HEK293 (cell line): ENCODE results near the gene WDR17.

Source experiments
- CTCF ChIA-PET: fragments of 350-600 bp; formaldehyde crosslinking; extraction: SDS; loops from one replicate; lab custom pipeline; 2021; ENCODE audit warnings: antibody characterized with exemption; lab: Yijun Ruan, JAX
- POLR2A ChIA-PET: fragments of 300-600 bp; formaldehyde crosslinking; extraction: SDS; loops from one replicate; lab custom pipeline; 2020; ENCODE audit warnings: antibody characterized with exemption, inconsistent platforms; lab: Yijun Ruan, JAX
- H3K27ac ChIP-seq: fragments of 200-500 bp; sonication (Bioruptor generic); 2 replicates; pipeline ENCODE4 v1.5.1; 2014; ENCODE audit warnings: low read depth, low read length, control low read depth, inconsistent platforms; ENCODE audit errors: extremely low read depth
- H3K36me3 ChIP-seq, 2 experiments: fragments of 200-500 bp in 1 of 2; sonication (Bioruptor generic) in 1 of 2; 1 replicate in 1 of 2; 2 replicates in 1 of 2; pipeline ENCODE4 v1.5.1; 2014 to 2017; ENCODE audit warnings: inconsistent platforms in 2 of 2, low read length in 2 of 2; ENCODE audit not compliant: control insufficient read depth in 2 of 2, insufficient read depth in 1 of 2
- H3K4me1 ChIP-seq: fragments of 200-500 bp; sonication (Bioruptor generic); 2 replicates; pipeline ENCODE4 v1.5.1; 2014; ENCODE audit warnings: mild to moderate bottlenecking, low read length, inconsistent platforms; ENCODE audit not compliant: control insufficient read depth, insufficient read depth
- H3K4me3 ChIP-seq: 2 replicates; pipeline ENCODE4 v1.5.1; 2011; ENCODE audit warnings: low read depth, mild to moderate bottlenecking, control low read depth, low read length, moderate library complexity
- H3K9me3 ChIP-seq: fragments of 200-500 bp; sonication (Bioruptor generic); 2 replicates; pipeline ENCODE4 v1.5.1; 2014; ENCODE audit warnings: low read depth, low read length, inconsistent platforms; ENCODE audit not compliant: control insufficient read depth, insufficient read depth
- BCL11B ChIP-seq: fragments of 450-650 bp; formaldehyde crosslinking; IDR thresholded peaks from 2 replicates; pipeline ENCODE4 v1.5.1; 2016; ENCODE audit warnings: low read depth, missing biosample characterization, missing genetic modification characterization
- HOXA7 ChIP-seq: sonication (generic); formaldehyde crosslinking; IDR thresholded peaks from 2 replicates; pipeline ENCODE4 v1.8.1; 2022; ENCODE audit warnings: missing genetic modification reagents, borderline replicate concordance
- IKZF3 ChIP-seq: fragments of 450-650 bp; IDR thresholded peaks from 2 replicates; pipeline ENCODE4 v1.5.0; 2018; ENCODE audit warnings: missing biosample characterization, mild to moderate bottlenecking, missing genetic modification characterization, moderate library complexity
- KLF1 ChIP-seq: fragments of 450-650 bp; formaldehyde crosslinking; IDR thresholded peaks from 2 replicates; pipeline ENCODE4 v1.5.1; 2016; ENCODE audit warnings: missing biosample characterization, missing genetic modification characterization
- SCRT1 ChIP-seq: fragments of 450-650 bp; formaldehyde crosslinking; IDR thresholded peaks from 2 replicates; pipeline ENCODE4 v1.5.1; 2016; ENCODE audit warnings: missing biosample characterization, missing genetic modification characterization, borderline replicate concordance
- SP2 ChIP-seq: fragments of 450-650 bp; formaldehyde crosslinking; IDR thresholded peaks from 2 replicates; pipeline ENCODE4 v1.5.1; 2016; ENCODE audit warnings: missing biosample characterization, missing genetic modification characterization
- TRIM28 ChIP-seq: IDR thresholded peaks from 2 replicates; pipeline ENCODE4 v1.6.1; 2011; ENCODE audit warnings: low read length, control low read depth, borderline replicate concordance
- ZBTB17 ChIP-seq: fragments of 450-650 bp; formaldehyde crosslinking; IDR thresholded peaks from 2 replicates; pipeline ENCODE4 v1.5.1; 2016; ENCODE audit warnings: missing biosample characterization, missing genetic modification characterization
- ZBTB7A ChIP-seq: fragments of 450-650 bp; formaldehyde crosslinking; IDR thresholded peaks from 2 replicates; pipeline ENCODE4 v1.5.1; 2016; ENCODE audit warnings: low read depth, missing biosample characterization, missing genetic modification characterization
- ZFHX2 ChIP-seq: fragments of 450-650 bp; formaldehyde crosslinking; conservative IDR thresholded peaks from 2 replicates; pipeline ENCODE4 v1.5.1; 2016; ENCODE audit warnings: missing biosample characterization, missing genetic modification characterization
- ZNF112 ChIP-seq: fragments of 450-650 bp; formaldehyde crosslinking; IDR thresholded peaks from 2 replicates; pipeline ENCODE4 v1.5.0; 2017; ENCODE audit warnings: missing biosample characterization, missing genetic modification characterization
- ZNF211 ChIP-seq: fragments of 450-650 bp; formaldehyde crosslinking; IDR thresholded peaks from 2 replicates; pipeline ENCODE4 v1.5.1; 2016; ENCODE audit warnings: low read depth, missing biosample characterization, missing genetic modification characterization
- ZNF311 ChIP-seq: fragments of 450-650 bp; formaldehyde crosslinking; IDR thresholded peaks from 2 replicates; pipeline ENCODE4 v1.5.1; 2017; ENCODE audit warnings: missing biosample characterization, missing genetic modification characterization, borderline replicate concordance
- ZNF335 ChIP-seq: fragments of 450-650 bp; formaldehyde crosslinking; conservative IDR thresholded peaks from 2 replicates; pipeline ENCODE4 v1.5.1; 2016; ENCODE audit warnings: missing biosample characterization, missing genetic modification characterization
- ZNF404 ChIP-seq: fragments of 450-650 bp; formaldehyde crosslinking; IDR thresholded peaks from 2 replicates; pipeline ENCODE4 v1.5.1; 2017; ENCODE audit warnings: missing biosample characterization, missing genetic modification characterization
- TF ChIP-seq, protein P1 (sequence below): fragments of 450-650 bp; formaldehyde crosslinking; IDR thresholded peaks from 2 replicates; pipeline ENCODE4 v1.5.1; 2016; ENCODE audit warnings: missing biosample characterization, missing genetic modification characterization
- TF ChIP-seq, protein P2 (sequence below): fragments of 450-650 bp; formaldehyde crosslinking; IDR thresholded peaks from 2 replicates; pipeline ENCODE4 v1.5.1; 2016; ENCODE audit warnings: missing biosample characterization, missing genetic modification characterization, low read depth
- TF ChIP-seq, protein P3 (sequence below): fragments of 450-650 bp; formaldehyde crosslinking; IDR thresholded peaks from 2 replicates; pipeline ENCODE4 v1.5.1; 2016; ENCODE audit warnings: missing biosample characterization, missing genetic modification characterization
- TF ChIP-seq, protein P4 (sequence below): sonication (generic); formaldehyde crosslinking; IDR thresholded peaks from 2 replicates; pipeline ENCODE4 v1.8.1; 2022; ENCODE audit warnings: mild to moderate bottlenecking, moderate library complexity, missing genetic modification reagents
- TF ChIP-seq, protein P5 (sequence below): fragments of 450-650 bp; formaldehyde crosslinking; IDR thresholded peaks from 2 replicates; pipeline ENCODE4 v1.5.1; 2016; ENCODE audit warnings: missing biosample characterization, missing genetic modification characterization

Gene WDR17

DNA sequence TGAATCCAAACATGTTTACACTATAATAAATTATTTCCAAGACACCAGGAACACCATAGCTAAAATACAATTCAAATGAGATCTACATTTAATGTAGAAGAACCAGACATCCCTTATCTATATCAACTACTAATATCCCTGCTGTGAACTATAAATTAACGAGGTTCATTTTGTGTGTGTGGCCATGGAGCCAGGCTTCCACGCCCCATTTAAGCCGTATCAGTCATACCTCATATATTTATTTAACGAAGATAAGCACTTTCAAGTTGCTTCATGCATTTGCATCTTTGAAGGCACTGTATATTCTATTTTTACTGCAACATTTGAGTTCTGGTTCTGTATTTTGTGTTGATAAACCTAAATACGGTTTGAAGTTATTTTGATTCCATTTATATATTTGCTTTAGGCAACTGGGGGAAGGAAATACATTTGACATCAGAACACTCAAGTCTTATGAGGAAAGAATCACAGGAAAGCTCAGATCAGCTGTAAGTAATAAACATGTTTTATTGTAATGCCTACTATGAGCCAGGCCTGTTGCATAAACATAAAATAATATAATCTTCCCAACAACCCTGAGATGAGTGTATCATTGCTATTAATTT, 45.1 kb upstream of the WDR17 start (continued):
- TF ChIP-seq, protein P1, sequence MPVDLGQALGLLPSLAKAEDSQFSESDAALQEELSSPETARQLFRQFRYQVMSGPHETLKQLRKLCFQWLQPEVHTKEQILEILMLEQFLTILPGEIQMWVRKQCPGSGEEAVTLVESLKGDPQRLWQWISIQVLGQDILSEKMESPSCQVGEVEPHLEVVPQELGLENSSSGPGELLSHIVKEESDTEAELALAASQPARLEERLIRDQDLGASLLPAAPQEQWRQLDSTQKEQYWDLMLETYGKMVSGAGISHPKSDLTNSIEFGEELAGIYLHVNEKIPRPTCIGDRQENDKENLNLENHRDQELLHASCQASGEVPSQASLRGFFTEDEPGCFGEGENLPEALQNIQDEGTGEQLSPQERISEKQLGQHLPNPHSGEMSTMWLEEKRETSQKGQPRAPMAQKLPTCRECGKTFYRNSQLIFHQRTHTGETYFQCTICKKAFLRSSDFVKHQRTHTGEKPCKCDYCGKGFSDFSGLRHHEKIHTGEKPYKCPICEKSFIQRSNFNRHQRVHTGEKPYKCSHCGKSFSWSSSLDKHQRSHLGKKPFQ = no peak

DNA sequence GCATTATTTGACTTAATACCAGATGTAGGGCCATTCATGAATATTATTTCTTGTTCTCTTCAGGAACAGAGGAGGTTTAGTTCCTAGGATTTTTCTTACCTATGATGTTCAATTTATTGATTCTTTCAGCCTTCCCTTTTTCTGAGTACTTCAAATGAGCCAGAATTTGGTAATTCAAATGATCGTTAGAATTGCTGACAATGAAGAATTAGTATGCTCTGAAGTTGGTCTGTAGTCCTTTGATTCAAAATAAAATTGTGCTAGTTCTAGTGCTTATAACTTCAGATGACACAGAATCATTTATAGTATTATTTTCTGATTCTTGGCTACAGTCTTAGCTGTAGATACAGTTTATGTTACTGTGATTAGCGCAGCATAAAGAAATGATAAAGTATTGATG, 35.2 kb upstream of the WDR17 start:
- no peak for TF ChIP-seq ZBTB7A (tag by site-specific recombination)
- TF ChIP-seq ZNF335 = no peak
- no peak for TF ChIP-seq KLF1 (tag by site-specific recombination)
- no peak for TF ChIP-seq SCRT1 (tag by site-specific recombination)
- TF ChIP-seq SP2 (tag by site-specific recombination) = no peak
- TF ChIP-seq ZNF311 (tag by site-specific recombination) = no peak
- TF ChIP-seq, protein P2, sequence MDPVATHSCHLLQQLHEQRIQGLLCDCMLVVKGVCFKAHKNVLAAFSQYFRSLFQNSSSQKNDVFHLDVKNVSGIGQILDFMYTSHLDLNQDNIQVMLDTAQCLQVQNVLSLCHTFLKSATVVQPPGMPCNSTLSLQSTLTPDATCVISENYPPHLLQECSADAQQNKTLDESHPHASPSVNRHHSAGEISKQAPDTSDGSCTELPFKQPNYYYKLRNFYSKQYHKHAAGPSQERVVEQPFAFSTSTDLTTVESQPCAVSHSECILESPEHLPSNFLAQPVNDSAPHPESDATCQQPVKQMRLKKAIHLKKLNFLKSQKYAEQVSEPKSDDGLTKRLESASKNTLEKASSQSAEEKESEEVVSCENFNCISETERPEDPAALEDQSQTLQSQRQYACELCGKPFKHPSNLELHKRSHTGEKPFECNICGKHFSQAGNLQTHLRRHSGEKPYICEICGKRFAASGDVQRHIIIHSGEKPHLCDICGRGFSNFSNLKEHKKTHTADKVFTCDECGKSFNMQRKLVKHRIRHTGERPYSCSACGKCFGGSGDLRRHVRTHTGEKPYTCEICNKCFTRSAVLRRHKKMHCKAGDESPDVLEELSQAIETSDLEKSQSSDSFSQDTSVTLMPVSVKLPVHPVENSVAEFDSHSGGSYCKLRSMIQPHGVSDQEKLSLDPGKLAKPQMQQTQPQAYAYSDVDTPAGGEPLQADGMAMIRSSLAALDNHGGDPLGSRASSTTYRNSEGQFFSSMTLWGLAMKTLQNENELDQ (tag by site-specific recombination) = no peak
- no peak for TF ChIP-seq ZNF211
- TF ChIP-seq ZFHX2 (tag by site-specific recombination) = no peak
- TF ChIP-seq HOXA7 (CRISPR knock-in tag) = no peak
- TF ChIP-seq TRIM28 = no peak
- TF ChIP-seq ZNF112 (tag by site-specific recombination) = no peak
- no peak for TF ChIP-seq ZNF404
- TF ChIP-seq, protein P3, sequence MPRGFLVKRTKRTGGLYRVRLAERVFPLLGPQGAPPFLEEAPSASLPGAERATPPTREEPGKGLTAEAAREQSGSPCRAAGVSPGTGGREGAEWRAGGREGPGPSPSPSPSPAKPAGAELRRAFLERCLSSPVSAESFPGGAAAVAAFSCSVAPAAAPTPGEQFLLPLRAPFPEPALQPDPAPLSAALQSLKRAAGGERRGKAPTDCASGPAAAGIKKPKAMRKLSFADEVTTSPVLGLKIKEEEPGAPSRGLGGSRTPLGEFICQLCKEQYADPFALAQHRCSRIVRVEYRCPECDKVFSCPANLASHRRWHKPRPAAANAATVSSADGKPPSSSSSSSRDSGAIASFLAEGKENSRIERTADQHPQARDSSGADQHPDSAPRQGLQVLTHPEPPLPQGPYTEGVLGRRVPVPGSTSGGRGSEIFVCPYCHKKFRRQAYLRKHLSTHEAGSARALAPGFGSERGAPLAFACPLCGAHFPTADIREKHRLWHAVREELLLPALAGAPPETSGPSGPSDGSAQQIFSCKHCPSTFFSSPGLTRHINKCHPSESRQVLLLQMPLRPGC (tag by site-specific recombination) = no peak
- TF ChIP-seq IKZF3 (tag by site-specific recombination) = no peak
- no peak for TF ChIP-seq BCL11B
- TF ChIP-seq, protein P4, sequence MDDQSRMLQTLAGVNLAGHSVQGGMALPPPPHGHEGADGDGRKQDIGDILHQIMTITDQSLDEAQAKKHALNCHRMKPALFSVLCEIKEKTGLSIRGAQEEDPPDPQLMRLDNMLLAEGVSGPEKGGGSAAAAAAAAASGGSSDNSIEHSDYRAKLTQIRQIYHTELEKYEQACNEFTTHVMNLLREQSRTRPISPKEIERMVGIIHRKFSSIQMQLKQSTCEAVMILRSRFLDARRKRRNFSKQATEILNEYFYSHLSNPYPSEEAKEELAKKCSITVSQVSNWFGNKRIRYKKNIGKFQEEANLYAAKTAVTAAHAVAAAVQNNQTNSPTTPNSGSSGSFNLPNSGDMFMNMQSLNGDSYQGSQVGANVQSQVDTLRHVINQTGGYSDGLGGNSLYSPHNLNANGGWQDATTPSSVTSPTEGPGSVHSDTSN (CRISPR knock-in tag) = no peak
- TF ChIP-seq, protein P5, sequence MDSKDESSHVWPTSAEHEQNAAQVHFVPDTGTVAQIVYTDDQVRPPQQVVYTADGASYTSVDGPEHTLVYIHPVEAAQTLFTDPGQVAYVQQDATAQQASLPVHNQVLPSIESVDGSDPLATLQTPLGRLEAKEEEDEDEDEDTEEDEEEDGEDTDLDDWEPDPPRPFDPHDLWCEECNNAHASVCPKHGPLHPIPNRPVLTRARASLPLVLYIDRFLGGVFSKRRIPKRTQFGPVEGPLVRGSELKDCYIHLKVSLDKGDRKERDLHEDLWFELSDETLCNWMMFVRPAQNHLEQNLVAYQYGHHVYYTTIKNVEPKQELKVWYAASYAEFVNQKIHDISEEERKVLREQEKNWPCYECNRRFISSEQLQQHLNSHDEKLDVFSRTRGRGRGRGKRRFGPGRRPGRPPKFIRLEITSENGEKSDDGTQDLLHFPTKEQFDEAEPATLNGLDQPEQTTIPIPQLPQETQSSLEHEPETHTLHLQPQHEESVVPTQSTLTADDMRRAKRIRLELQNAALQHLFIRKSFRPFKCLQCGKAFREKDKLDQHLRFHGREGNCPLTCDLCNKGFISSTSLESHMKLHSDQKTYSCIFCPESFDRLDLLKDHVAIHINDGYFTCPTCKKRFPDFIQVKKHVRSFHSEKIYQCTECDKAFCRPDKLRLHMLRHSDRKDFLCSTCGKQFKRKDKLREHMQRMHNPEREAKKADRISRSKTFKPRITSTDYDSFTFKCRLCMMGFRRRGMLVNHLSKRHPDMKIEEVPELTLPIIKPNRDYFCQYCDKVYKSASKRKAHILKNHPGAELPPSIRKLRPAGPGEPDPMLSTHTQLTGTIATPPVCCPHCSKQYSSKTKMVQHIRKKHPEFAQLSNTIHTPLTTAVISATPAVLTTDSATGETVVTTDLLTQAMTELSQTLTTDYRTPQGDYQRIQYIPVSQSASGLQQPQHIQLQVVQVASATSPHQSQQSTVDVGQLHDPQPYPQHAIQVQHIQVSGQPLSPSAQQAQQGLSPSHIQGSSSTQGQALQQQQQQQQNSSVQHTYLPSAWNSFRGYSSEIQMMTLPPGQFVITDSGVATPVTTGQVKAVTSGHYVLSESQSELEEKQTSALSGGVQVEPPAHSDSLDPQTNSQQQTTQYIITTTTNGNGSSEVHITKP (tag by site-specific recombination) = no peak
- no peak for TF ChIP-seq ZBTB17 (tag by site-specific recombination)
- POLR2A ChIA-PET = no interaction called here
- H3K4me3 ChIP-seq = no peak overlapping the region
- H3K4me1 ChIP-seq = no peaks in the 10 kb centered on the region
- H3K36me3 ChIP-seq = no peaks in the 10 kb centered on the region
- CTCF ChIA-PET = no interaction called here
- no peaks in the 10 kb centered on the region for H3K9me3 ChIP-seq
- H3K27ac ChIP-seq = no peak overlapping the region
